Nephron progenitor cell (in vitro differentiated cells): Measurements from ENCODE around the gene CD53.

ENCODE experiments used
- DNase-seq: peaks from one replicate; pipeline ENCODE4 v3.0.0; 2021
- H3K27ac Mint-ChIP-seq: 2 replicates; pipeline ENCODE4 v1.8.0; 2021; ENCODE audit warnings: mild to moderate bottlenecking, moderate library complexity, mixed read lengths
- H3K27me3 Mint-ChIP-seq: 2 replicates; pipeline ENCODE4 v1.8.0; 2021; ENCODE audit warnings: mild to moderate bottlenecking, low read depth, mixed read lengths; ENCODE audit not compliant: poor library complexity
- H3K36me3 Mint-ChIP-seq: 2 replicates; pipeline ENCODE4 v1.8.0; 2021; ENCODE audit warnings: low read depth, mixed read lengths
- H3K4me1 Mint-ChIP-seq: 2 replicates; pipeline ENCODE4 v1.8.0; 2021; ENCODE audit warnings: mixed read lengths
- H3K4me3 Mint-ChIP-seq: 2 replicates; pipeline ENCODE4 v1.8.0; 2021; ENCODE audit warnings: mild to moderate bottlenecking, moderate library complexity, mixed read lengths
- H3K9me3 Mint-ChIP-seq: 2 replicates; pipeline ENCODE4 v1.8.0; 2021; ENCODE audit warnings: mild to moderate bottlenecking, moderate library complexity, mixed read lengths
- CTCF ChIP-seq: fragments of 200-600 bp; sonication (generic); IDR thresholded peaks from 2 replicates; pipeline ENCODE4 v1.5.0; 2021; ENCODE audit warnings: antibody characterized with exemption

Gene CD53

GRCh38 chr1:110890474-110891196, 17.7 kb downstream of the CD53 start:
- DNase-seq = no peak
- Mint-ChIP-seq H3K9me3 (no peaks in the 10 kb centered on the region), H3K27me3 (peaks cover 3% of the 10 kb centered on the region), H3K4me3 (no peak overlapping the region), H3K36me3 (no peaks in the 10 kb centered on the region), H3K4me1 (no peaks in the 10 kb centered on the region), H3K27ac (no peak overlapping the region)
- TF ChIP-seq CTCF = no peak

DNA sequence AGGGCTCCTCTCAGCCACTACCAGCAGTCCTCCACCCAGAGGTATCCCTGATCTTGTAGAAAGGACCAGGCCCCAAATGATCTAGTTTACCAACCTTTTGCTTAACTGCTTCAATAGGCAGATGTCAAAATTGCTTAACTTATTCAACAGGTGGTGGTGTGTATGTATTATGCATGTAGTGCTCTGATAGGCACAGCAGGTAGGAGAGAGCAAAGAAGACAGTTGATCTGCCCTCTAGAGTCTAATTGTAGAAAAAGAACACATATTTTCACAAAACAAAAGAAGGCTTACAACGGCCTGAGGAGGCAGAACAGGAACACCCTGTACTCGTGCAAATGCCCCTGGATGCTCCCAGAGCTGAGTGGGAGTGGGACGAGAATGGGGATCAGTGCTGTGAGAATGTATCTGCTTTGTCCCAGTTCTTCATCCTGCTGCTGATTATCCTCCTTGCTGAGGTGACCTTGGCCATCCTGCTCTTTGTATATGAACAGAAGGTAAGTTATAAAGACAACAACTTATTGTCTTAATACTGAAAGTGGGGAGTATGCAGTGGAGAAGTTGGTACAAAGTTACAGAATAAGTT, 21.1 kb downstream of the CD53 start:
- Mint-ChIP-seq H3K4me3 (no peak overlapping the region), H3K27me3 (peaks cover 3% of the 10 kb centered on the region), H3K4me1 (no peaks in the 10 kb centered on the region), H3K9me3 (no peaks in the 10 kb centered on the region), H3K36me3 (no peaks in the 10 kb centered on the region), H3K27ac (no peak overlapping the region)
- no peak for DNase-seq
- TF ChIP-seq CTCF = no peak

DNA sequence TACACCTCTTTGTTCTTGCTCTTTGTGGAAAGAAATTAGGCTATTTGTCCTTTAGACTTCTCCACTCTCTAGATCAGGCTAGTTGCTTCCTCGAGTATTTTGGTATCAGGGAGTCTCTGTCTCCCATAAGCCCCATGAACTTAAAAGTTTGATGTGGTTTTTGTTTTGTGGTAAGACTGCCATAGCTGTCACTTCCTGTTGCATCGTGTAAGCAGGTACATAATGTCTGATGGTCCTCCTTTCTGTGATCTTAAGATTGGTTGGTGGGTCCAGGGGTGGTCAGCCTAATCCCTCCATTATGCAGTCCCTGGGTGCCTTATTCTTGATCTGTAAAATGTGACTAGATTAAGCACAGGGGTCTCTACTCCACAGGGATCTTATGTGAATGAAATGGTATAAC, 23.1 kb downstream of the CD53 start:
- TF ChIP-seq CTCF = no peak
- Mint-ChIP-seq H3K9me3 (no peaks in the 10 kb centered on the region), H3K4me1 (no peaks in the 10 kb centered on the region), H3K27me3 (peaks cover 3% of the 10 kb centered on the region), H3K4me3 (no peak overlapping the region), H3K27ac (no peak overlapping the region), H3K36me3 (no peaks in the 10 kb centered on the region)
- DNase-seq = no peak

- no peaks in the 10 kb centered on the region for H3K9me3 Mint-ChIP-seq
- H3K4me3 Mint-ChIP-seq = no peak overlapping the region
- H3K36me3 Mint-ChIP-seq = no peaks in the 10 kb centered on the region
- TF ChIP-seq CTCF = no peak
- no peak overlapping the region for H3K27ac Mint-ChIP-seq
- H3K27me3 Mint-ChIP-seq = peaks cover 3% of the 10 kb centered on the region
- H3K4me1 Mint-ChIP-seq = no peaks in the 10 kb centered on the region
- no peak for DNase-seq
Observed at GRCh38 chr1:110897681-110898080, 24.7 kb downstream of the CD53 start.

GRCh38 chr1:110898734-110899457, 25.9 kb downstream of the CD53 start:
- no peaks in the 10 kb centered on the region for H3K9me3 Mint-ChIP-seq
- H3K4me3 Mint-ChIP-seq = no peak overlapping the region

More at GRCh38 chr1:110898734-110899457, 25.9 kb downstream of the CD53 start:
- Mint-ChIP-seq H3K36me3 (no peaks in the 10 kb centered on the region), H3K27ac (no peak overlapping the region), H3K27me3 (peaks cover 3% of the 10 kb centered on the region), H3K4me1 (no peaks in the 10 kb centered on the region)
- TF ChIP-seq CTCF = no peak
- DNase-seq = no peak
